HepG2 (cell line): ENCODE measurements around the gene ATP13A4.

ENCODE experiments used
- CEBPB ChIP-seq: IDR thresholded peaks from 2 replicates; pipeline ENCODE4 v1.6.1; 2011; ENCODE audit warnings: low read depth, low read length, improper control_type of control experiment, borderline replicate concordance
- EZH2 ChIP-seq: conservative IDR thresholded peaks from 2 replicates; pipeline ENCODE4 v1.6.1; 2012; ENCODE audit warnings: mild to moderate bottlenecking, low read depth, low read length, moderate library complexity
- MXI1 ChIP-seq: IDR thresholded peaks from 3 replicates; pipeline ENCODE4 v1.6.1; 2012; ENCODE audit warnings: low read depth, low read length, inconsistent platforms, borderline replicate concordance
- RFX3 ChIP-seq: IDR thresholded peaks from 2 replicates; pipeline ENCODE4 v1.6.1; 2016; ENCODE audit warnings: missing biosample characterization, missing genetic modification reagents
- SMAD1 ChIP-seq: sonication (generic); formaldehyde crosslinking; IDR thresholded peaks from 2 replicates; pipeline ENCODE4 v1.4.0; 2020; ENCODE audit warnings: missing genetic modification reagents, low read depth, mild to moderate bottlenecking, borderline replicate concordance
- ZMYM2 ChIP-seq: sonication (generic); formaldehyde crosslinking; IDR thresholded peaks from 2 replicates; pipeline ENCODE4 v1.8.0; 2022; ENCODE audit warnings: mild to moderate bottlenecking, missing genetic modification reagents
- ZNF431 ChIP-seq: sonication (generic); formaldehyde crosslinking; IDR thresholded peaks from 2 replicates; pipeline ENCODE4 v1.9.0; 2022; ENCODE audit warnings: missing genetic modification reagents, low read depth, mild to moderate bottlenecking, borderline replicate concordance
- ZNF644 ChIP-seq: IDR thresholded peaks from 2 replicates; pipeline ENCODE4 v1.6.1; 2016; ENCODE audit warnings: low read depth
- ZNF749 ChIP-seq: sonication (generic); formaldehyde crosslinking; IDR thresholded peaks from 2 replicates; pipeline ENCODE4 v1.8.0; 2022; ENCODE audit warnings: mild to moderate bottlenecking, missing genetic modification reagents, moderate library complexity, borderline replicate concordance
- TF ChIP-seq, protein P1 (sequence below): sonication (generic); formaldehyde crosslinking; IDR thresholded peaks from 2 replicates; pipeline ENCODE4 v1.8.1; 2022; ENCODE audit warnings: low read depth, mild to moderate bottlenecking, missing genetic modification reagents
- TF ChIP-seq, protein P2 (sequence below): IDR thresholded peaks from 2 replicates; pipeline ENCODE4 v1.6.1; 2012; ENCODE audit warnings: inconsistent platforms
- TF ChIP-seq, protein P3 (sequence below): sonication (generic); formaldehyde crosslinking; IDR thresholded peaks from 2 replicates; pipeline ENCODE4 v1.5.0; 2020; ENCODE audit warnings: mild to moderate bottlenecking, missing genetic modification reagents, moderate library complexity
- TF ChIP-seq, protein P4 (sequence below), 2 experiments: IDR thresholded peaks; 2 replicates each; pipeline ENCODE4 v1.6.1; 2011 to 2012; ENCODE audit warnings: low read length in 2 of 2, borderline replicate concordance in 1 of 2, low read depth in 1 of 2, mild to moderate bottlenecking in 1 of 2, moderate library complexity in 1 of 2

DNA sequence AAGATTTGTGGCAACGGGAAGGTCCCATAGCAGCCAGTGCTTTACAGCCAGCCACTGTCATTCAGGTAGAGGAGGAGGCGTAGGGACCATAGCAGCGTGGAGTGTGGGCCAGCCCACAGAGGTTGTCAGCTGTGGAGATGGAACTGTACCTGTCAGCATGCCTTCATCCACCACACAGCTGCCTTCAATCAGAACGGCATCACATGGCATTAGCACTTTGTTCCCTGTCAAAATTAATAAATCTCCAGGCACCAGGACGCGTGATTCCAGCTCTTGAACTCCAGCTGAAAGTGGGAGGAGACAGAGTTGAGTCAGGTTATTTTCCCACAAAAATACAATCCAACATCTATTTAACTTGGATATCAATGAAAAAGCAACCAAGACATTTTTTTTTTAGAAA lies 84.0 kb downstream of the ATP13A4 start:
- TF ChIP-seq, protein P1, sequence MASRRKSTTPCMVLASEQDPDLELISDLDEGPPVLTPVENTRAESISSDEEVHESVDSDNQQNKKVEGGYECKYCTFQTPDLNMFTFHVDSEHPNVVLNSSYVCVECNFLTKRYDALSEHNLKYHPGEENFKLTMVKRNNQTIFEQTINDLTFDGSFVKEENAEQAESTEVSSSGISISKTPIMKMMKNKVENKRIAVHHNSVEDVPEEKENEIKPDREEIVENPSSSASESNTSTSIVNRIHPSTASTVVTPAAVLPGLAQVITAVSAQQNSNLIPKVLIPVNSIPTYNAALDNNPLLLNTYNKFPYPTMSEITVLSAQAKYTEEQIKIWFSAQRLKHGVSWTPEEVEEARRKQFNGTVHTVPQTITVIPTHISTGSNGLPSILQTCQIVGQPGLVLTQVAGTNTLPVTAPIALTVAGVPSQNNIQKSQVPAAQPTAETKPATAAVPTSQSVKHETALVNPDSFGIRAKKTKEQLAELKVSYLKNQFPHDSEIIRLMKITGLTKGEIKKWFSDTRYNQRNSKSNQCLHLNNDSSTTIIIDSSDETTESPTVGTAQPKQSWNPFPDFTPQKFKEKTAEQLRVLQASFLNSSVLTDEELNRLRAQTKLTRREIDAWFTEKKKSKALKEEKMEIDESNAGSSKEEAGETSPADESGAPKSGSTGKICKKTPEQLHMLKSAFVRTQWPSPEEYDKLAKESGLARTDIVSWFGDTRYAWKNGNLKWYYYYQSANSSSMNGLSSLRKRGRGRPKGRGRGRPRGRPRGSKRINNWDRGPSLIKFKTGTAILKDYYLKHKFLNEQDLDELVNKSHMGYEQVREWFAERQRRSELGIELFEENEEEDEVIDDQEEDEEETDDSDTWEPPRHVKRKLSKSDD (CRISPR knock-in tag) = no peak
- TF ChIP-seq EZH2 (no peak), ZNF644 (no peak), ZNF749 (no peak), SMAD1 (CRISPR knock-in tag) (no peak), MXI1 (no peak), CEBPB (no peak), ZNF431 (no peak), RFX3 (no peak), ZMYM2 (CRISPR knock-in tag) (no peak)
- TF ChIP-seq, protein P2, sequence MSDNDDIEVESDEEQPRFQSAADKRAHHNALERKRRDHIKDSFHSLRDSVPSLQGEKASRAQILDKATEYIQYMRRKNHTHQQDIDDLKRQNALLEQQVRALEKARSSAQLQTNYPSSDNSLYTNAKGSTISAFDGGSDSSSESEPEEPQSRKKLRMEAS = no peak
- TF ChIP-seq, protein P3, sequence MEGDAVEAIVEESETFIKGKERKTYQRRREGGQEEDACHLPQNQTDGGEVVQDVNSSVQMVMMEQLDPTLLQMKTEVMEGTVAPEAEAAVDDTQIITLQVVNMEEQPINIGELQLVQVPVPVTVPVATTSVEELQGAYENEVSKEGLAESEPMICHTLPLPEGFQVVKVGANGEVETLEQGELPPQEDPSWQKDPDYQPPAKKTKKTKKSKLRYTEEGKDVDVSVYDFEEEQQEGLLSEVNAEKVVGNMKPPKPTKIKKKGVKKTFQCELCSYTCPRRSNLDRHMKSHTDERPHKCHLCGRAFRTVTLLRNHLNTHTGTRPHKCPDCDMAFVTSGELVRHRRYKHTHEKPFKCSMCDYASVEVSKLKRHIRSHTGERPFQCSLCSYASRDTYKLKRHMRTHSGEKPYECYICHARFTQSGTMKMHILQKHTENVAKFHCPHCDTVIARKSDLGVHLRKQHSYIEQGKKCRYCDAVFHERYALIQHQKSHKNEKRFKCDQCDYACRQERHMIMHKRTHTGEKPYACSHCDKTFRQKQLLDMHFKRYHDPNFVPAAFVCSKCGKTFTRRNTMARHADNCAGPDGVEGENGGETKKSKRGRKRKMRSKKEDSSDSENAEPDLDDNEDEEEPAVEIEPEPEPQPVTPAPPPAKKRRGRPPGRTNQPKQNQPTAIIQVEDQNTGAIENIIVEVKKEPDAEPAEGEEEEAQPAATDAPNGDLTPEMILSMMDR (CRISPR knock-in tag) = no peak
- TF ChIP-seq, protein P4, sequence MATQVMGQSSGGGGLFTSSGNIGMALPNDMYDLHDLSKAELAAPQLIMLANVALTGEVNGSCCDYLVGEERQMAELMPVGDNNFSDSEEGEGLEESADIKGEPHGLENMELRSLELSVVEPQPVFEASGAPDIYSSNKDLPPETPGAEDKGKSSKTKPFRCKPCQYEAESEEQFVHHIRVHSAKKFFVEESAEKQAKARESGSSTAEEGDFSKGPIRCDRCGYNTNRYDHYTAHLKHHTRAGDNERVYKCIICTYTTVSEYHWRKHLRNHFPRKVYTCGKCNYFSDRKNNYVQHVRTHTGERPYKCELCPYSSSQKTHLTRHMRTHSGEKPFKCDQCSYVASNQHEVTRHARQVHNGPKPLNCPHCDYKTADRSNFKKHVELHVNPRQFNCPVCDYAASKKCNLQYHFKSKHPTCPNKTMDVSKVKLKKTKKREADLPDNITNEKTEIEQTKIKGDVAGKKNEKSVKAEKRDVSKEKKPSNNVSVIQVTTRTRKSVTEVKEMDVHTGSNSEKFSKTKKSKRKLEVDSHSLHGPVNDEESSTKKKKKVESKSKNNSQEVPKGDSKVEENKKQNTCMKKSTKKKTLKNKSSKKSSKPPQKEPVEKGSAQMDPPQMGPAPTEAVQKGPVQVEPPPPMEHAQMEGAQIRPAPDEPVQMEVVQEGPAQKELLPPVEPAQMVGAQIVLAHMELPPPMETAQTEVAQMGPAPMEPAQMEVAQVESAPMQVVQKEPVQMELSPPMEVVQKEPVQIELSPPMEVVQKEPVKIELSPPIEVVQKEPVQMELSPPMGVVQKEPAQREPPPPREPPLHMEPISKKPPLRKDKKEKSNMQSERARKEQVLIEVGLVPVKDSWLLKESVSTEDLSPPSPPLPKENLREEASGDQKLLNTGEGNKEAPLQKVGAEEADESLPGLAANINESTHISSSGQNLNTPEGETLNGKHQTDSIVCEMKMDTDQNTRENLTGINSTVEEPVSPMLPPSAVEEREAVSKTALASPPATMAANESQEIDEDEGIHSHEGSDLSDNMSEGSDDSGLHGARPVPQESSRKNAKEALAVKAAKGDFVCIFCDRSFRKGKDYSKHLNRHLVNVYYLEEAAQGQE (IDR thresholded peaks at IDR 0.05; ENCODE audit: borderline replicate concordance in 1 of 2, low read depth in 1 of 2, low read length in 2 of 2) = no peak
